HG03439 (cell line): ENCODE measurements around the gene ABCA13.
"Not testable (repeated sequence)": the region's sequence is repeated elsewhere in the genome, so short reads cannot be mapped to it uniquely, and the experiment has no call there.

Experiments used
- ATAC-seq: cut with Tn5 transposase; IDR thresholded peaks from one replicate; pipeline ENCODE4 v1.9.1; 2021; ENCODE audit warnings: mild to moderate bottlenecking, moderate library complexity; ENCODE audit not compliant: unreplicated experiment

ABCA13 gene

GRCh38 chr7:48175019-48175418 lies 3.8 kb downstream of the ABCA13 start:
- ATAC-seq: no peak

GRCh38 chr7:48176356-48176893 lies 5.2 kb downstream of the ABCA13 start:
- no peak for ATAC-seq

DNA sequence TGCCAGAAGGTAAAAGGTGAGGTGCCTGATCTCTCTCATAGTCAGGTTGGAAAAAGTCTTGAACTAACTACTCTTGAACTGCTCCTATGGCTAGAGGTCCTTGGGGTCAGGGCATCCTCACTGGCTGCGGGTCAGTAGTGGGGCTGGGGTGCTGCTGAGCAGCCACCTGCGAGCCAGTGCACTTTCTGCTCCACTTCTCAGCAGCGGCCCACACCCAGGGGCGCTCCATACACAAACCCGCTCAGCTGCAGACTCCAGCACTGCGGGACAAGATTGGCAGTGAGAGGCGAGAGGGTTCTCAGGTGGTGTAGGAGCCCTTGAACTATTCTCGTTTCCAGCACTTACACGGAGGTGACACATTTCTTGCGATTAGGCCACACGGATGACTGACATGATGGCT lies 6.0 kb downstream of the ABCA13 start:
- no peak for ATAC-seq

GRCh38 chr7:48179496-48180030 lies 8.3 kb downstream of the ABCA13 start:
- no peak for ATAC-seq

DNA sequence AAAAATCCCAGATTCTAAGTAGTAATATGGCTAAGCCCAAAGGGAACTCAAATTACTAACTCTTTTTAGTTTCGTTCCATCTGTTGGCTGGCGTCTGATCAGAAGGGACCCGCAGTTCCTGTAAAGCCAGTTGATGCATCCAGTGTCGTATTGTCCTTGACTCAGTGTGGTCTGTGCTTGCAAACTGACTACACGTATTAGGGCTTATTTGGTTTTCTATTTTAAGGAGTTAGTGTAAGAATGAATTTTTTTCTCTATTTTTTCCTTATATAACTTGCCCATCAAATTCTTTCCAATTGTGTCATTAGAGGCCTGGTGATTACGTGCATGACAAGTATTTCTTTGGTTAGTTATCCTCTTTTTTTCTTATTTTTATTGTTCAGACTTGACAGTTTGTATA lies 9.7 kb downstream of the ABCA13 start:
- no peak for ATAC-seq

DNA sequence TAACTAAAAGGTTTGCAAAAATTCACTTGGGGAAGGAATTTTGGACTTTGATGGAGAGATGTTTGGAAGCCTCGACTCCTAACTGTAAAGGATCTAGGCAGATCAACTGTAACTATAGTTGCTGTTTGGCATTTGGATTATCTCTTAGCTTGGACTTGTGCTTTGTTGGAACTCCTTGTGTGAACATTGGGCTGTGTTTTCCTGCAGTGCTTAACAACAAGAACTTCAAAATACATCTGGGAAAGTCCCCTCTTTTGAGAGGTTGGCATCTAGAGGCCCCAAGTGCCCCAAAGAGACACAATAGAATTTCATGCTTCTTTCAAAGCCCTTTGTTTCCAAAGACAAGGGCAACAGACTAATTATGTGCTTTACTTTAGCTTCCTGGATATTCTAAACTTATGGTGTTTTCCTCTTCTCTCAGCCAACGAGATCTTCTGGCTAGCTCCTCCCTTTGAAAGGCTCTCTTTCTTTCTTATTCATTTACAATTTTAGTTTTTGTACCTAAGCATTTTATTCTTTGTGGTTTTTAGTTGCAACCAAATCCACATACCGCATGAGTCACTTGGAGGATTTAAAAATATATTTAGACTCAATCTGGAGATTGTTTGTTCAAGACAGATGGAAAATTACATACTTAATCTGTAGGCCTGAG lies 11.6 kb downstream of the ABCA13 start:
- no peak for ATAC-seq

GRCh38 chr7:48183370-48183743 lies 12.1 kb downstream of the ABCA13 start:
- no peak for ATAC-seq

DNA sequence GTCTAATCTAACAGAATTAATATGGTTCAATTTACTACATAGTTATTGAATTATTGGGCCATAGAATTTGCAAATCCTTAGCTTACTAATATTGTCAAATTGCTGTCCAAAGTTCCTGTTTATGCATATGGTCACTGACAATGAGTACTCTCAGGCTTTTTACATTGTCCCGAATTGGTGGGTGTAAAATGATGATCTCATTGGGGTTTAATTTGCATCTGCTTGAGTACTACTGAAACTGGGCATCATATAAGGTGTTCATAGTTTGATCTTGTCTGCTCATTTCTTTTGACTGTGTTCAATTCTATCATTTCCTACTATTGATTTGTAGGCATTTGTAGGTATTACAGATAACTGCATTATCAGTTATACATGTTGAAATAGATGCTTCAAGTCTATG lies 12.7 kb downstream of the ABCA13 start:
- ATAC-seq: no peak

DNA sequence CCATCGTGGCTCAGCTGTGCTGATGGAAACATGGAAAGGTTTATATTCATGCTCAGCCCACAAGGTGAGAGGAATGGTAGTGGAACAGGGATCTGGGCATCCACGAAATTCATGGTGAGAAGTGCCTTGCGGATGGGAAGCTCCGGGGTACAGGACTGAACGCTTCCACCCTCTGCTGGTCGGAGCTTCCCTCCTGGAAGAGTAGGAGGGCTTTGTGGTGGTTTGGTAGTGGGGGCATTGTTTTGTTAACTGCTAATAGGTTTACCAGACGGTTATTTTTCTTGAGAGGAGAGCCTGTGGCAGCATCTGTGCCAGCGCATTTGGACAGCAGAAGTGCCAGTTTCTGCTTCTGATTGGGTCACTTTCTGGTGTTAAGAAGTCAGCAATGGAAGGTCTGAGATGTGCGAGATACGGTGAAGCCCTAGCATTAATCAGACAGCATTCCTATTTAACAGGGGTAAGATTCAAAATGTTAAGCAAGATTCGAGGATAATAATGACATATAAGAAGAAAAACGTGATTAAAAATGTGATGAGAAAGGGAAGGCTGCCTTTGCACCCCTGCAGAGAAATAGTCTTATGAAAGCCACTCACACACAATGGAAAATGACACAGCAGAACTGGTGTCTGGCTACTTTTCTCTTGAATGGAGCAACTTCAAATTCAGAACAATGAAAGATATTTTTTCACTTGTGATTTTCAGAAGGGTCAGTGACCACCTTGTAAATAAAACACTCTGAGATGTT lies 17.7 kb downstream of the ABCA13 start:
- ATAC-seq: no peak

DNA sequence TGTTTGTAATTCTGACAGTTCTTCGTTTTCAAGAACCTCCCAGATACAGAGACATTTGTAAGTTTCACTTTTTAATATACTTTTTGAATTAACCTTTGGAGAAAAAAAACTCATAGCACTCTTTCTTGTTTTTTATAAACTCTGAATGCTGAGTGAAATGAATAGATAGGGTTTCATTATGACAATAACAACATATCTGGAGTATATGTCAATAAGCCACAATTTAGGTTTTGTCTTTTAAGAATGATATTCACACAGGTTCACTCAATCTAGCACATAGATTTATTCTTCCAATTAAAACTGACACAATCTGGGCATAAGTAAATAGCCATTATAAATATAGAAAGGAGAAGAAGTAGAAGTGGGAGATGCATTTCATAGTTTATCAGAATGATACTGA lies 21.7 kb downstream of the ABCA13 start:
- no peak for ATAC-seq

GRCh38 chr7:48193421-48193820 lies 22.2 kb downstream of the ABCA13 start:
- ATAC-seq: no peak

GRCh38 chr7:48200946-48201589 lies 29.8 kb downstream of the ABCA13 start:
- not testable (repeated sequence) for ATAC-seq

DNA sequence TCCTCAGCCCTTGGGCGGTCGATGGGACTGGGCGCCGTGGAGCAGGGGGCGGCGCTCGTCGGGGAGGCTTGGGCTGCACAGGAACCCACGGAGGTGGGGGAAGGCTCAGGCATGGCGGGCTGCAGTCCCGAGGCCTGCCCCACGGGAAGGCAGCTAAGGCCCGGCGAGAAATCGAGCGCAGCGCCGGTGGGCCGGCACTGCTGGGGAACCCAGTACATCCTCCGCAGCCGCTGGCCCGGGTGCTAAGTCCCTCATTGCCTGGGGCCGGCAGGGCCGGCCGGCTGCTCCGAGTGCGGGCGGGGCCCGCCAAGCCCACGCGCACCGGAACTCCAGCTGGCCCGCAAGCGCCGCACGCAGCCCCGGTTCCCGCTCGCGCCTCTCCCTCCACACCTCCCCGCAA lies 31.7 kb downstream of the ABCA13 start:
- not testable (repeated sequence) for ATAC-seq

GRCh38 chr7:48207155-48207675 lies 36.0 kb downstream of the ABCA13 start:
- no peak for ATAC-seq

- no peak for ATAC-seq
Observed at GRCh38 chr7:48209004-48209600, 37.8 kb downstream of the ABCA13 start.

DNA sequence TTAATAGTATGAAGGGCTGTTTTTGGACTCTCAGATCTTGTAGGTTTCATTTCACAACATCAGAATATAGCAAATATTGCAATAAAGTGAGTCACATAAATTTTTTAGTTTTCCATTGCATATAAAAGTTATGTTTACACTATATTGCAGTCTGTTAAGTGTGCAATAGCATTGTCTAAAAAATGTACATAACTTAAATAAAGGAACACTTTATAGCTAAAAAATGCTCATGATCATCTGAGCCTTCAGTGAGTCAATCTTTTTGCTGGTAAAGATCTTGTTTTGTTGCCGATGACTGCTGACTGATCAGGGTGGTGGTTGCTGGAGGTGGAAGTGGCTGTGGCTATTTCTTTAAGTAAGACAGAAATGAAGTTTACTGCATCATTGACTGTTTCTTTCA lies 42.0 kb downstream of the ABCA13 start:
- no peak for ATAC-seq

GRCh38 chr7:48217266-48217665 lies 46.0 kb downstream of the ABCA13 start:
- ATAC-seq: no peak

DNA sequence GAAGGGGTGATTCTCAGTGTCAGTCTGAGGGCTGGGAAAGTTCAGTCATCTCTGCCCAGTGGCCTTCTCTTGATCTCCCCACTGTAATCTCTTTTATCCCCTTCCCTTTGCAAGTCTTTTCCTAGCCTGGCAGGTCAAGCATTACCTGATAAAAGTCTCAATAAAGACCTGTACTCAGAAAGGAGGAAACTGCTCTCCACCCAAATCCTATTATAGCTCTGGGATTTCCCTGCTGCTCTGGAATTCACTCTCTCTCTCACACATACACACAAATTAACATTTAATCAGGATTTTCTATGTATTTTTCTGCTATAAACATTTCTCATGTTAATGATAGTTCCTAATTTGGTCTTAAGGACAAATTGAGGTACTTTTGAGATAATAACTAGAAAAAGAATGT lies 46.5 kb downstream of the ABCA13 start:
- no peak for ATAC-seq

GRCh38 chr7:48224042-48224441 lies 52.8 kb downstream of the ABCA13 start:
- ATAC-seq: no peak

DNA sequence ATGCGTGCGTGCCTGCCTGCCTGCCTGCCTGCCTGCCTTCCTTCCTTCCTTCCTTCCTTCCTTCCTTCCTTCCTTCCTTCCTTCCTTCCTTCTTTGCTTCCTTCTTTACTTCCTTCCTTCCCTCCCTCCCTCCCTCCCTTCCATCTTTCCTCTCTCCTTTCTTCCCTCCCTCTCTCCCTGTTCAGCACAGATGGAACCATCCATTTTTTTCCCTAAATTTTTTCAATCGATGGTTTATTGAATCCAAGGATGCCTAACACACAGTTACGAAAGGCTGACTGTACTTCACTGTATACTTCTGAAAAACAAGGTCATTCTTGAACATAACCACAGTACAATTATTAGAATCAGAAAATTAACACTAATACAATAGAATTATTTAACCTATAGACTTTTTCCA lies 53.8 kb downstream of the ABCA13 start:
- no peak for ATAC-seq

DNA sequence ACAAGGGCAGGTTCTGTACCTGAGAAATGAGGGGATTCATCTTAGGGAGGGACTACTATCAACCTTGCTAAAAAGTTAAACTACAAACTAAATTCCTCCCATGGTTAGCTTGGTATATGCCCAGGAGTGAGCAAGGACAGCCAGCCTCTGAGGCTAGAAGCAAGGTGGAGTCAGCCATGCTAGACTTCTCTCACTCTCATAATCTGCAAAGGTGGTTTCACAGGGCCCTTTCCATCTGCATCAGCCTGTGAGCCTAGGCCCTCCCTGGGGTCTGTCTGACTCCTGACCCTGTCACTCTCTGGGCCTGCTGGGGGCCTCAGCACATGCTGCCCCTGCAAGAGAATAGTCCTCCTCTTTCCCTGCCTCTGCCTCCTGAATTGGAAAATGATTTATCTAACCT lies 66.1 kb downstream of the ABCA13 start:
- ATAC-seq: no peak
